Esophagus muscularis mucosa (tissue), 3 donors: ENCODE data around the gene FRMD4A.

Experiments
- EP300 ChIP-seq: sonication (generic); formaldehyde crosslinking; IDR thresholded peaks from one replicate; pipeline ENCODE4 v1.6.1; 2017; ENCODE audit warnings: antibody characterized with exemption
- TF ChIP-seq, protein P1 (sequence below), 3 experiments: fragments of 200-600 bp in 2 of 3; fragments of 450-650 bp in 1 of 3; sonication (generic) in 2 of 3; IDR thresholded peaks; one replicate each; pipeline ENCODE4 v1.5.1; 2017 to 2019; ENCODE audit warnings: antibody characterized with exemption in 3 of 3, mild to moderate bottlenecking in 2 of 3, moderate library complexity in 1 of 3

DNA sequence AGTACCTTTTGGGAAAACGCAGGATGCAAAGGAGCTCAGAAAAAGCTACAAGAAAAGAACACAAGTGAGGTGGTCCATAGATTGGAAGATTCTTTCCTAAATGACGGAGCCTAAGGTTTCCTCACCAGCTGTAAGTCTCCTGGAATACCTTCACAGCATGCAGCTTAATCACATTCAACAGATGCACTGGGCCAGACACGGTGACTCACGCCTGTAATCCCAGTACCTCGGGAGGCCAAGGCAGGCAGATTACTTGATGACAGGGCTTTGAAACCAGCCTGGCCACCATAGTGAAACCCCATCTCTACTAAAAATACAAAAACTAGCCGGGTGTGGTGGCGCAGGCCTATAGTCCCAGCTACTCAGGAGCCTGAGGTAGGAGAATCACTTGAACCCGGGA, 228.7 kb downstream of the FRMD4A start:
- TF ChIP-seq, protein P1, sequence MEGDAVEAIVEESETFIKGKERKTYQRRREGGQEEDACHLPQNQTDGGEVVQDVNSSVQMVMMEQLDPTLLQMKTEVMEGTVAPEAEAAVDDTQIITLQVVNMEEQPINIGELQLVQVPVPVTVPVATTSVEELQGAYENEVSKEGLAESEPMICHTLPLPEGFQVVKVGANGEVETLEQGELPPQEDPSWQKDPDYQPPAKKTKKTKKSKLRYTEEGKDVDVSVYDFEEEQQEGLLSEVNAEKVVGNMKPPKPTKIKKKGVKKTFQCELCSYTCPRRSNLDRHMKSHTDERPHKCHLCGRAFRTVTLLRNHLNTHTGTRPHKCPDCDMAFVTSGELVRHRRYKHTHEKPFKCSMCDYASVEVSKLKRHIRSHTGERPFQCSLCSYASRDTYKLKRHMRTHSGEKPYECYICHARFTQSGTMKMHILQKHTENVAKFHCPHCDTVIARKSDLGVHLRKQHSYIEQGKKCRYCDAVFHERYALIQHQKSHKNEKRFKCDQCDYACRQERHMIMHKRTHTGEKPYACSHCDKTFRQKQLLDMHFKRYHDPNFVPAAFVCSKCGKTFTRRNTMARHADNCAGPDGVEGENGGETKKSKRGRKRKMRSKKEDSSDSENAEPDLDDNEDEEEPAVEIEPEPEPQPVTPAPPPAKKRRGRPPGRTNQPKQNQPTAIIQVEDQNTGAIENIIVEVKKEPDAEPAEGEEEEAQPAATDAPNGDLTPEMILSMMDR (IDR thresholded peaks at IDR 0.05), result no peak
- TF ChIP-seq EP300, result no peak
